Tibial nerve (tissue), 4 donors: Measurements from ENCODE around the gene OR52W1.

ENCODE experiments used
- EP300 ChIP-seq, 2 donors: sonication (generic); formaldehyde crosslinking; IDR thresholded peaks; one replicate each; pipeline ENCODE4 v1.6.1; 2017; ENCODE audit warnings: antibody characterized with exemption in 2 of 2, mild to moderate bottlenecking in 1 of 2
- POLR2A ChIP-seq, 2 donors: fragments of 450-650 bp; IDR thresholded peaks; one replicate each; pipeline ENCODE4 v1.6.1; 2017; ENCODE audit warnings: antibody characterized with exemption in 2 of 2, mild to moderate bottlenecking in 2 of 2, moderate library complexity in 2 of 2
- TF ChIP-seq, protein P1 (sequence below), 5 experiments: fragments of 200-600 bp in 3 of 5; fragments of 450-650 bp in 2 of 5; sonication (generic) in 3 of 5; IDR thresholded peaks; one replicate each; pipeline ENCODE4 v1.5.1; 2016 to 2019; ENCODE audit warnings: antibody characterized with exemption in 5 of 5, mild to moderate bottlenecking in 3 of 5, moderate library complexity in 2 of 5

- TF ChIP-seq EP300 (IDR thresholded peaks at IDR 0.05) (no peak), POLR2A (IDR thresholded peaks at IDR 0.05) (no peak)
- TF ChIP-seq, protein P1, sequence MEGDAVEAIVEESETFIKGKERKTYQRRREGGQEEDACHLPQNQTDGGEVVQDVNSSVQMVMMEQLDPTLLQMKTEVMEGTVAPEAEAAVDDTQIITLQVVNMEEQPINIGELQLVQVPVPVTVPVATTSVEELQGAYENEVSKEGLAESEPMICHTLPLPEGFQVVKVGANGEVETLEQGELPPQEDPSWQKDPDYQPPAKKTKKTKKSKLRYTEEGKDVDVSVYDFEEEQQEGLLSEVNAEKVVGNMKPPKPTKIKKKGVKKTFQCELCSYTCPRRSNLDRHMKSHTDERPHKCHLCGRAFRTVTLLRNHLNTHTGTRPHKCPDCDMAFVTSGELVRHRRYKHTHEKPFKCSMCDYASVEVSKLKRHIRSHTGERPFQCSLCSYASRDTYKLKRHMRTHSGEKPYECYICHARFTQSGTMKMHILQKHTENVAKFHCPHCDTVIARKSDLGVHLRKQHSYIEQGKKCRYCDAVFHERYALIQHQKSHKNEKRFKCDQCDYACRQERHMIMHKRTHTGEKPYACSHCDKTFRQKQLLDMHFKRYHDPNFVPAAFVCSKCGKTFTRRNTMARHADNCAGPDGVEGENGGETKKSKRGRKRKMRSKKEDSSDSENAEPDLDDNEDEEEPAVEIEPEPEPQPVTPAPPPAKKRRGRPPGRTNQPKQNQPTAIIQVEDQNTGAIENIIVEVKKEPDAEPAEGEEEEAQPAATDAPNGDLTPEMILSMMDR (IDR thresholded peaks at IDR 0.05): no peak
Observed at GRCh38 chr11:6237761-6238302, 38.8 kb downstream of the OR52W1 start.
